GM12892 (cell line): ENCODE results near the gene CSNK2A1. TPM values are rescaled to one million over a fixed set of nuclear protein-coding genes. Genes with fewer than 3 reads are reported as not detected.
A peak's percentile ranks its signal among the peaks of the same experiment; 100 is the strongest.
"Not testable (repeated sequence)": the region's sequence is repeated elsewhere in the genome, so short reads cannot be mapped to it uniquely, and the experiment has no call there.

Experiments
- DNase-seq: peaks from one replicate; pipeline ENCODE4 v3.0.0; 2011; ENCODE audit not compliant: insufficient read length
- FAIRE-seq: peaks from 2 replicates; lab custom pipeline; 2011; peaks lifted over from hg19 to GRCh38; lab: Jason Lieb, UNC
- POLR2A ChIP-seq: IDR thresholded peaks from 2 replicates; pipeline ENCODE4 v1.6.1; 2011; ENCODE audit warnings: low read depth, low read length, control low read depth
- POLR2AphosphoS5 ChIP-seq: IDR thresholded peaks from 2 replicates; pipeline ENCODE4 v1.6.1; 2011; ENCODE audit warnings: low read depth, low read length, control low read depth
- TAF1 ChIP-seq: IDR thresholded peaks from 2 replicates; pipeline ENCODE4 v1.6.1; 2011; ENCODE audit warnings: low read depth, mild to moderate bottlenecking, control low read depth, low read length, borderline replicate concordance
- polyA plus RNA-seq: library from polyadenylated mRNA; unstranded; fragments of >200 nt; gene quantifications from one replicate; pipeline ENCODE4 v1.2.1, GENCODE V29; 2012; ENCODE audit warnings: missing spikeins, inconsistent platforms; ENCODE audit not compliant: missing spikeins

The CSNK2A1 gene
- polyA plus RNA-seq = 92.5 TPM

- TF ChIP-seq TAF1 = peak; percentile 81
- TF ChIP-seq POLR2A = peak; percentile 89
- peak; percentile 77; the same call in 1 of the 2 replicates for TF ChIP-seq POLR2AphosphoS5
- DNase-seq = peak; percentile 86
- peak; percentile 97 for FAIRE-seq
Measured at GRCh38 chr20:543369-544152, at the start of gene CSNK2A1. CSNK2A1 (minus strand) TSS chr20:543790; CDS start chr20:508551, 35,239 bp downstream.

- TF ChIP-seq POLR2AphosphoS5 = no peak
- no peak for TF ChIP-seq POLR2A
- TF ChIP-seq TAF1 = no peak
- FAIRE-seq (no peak), DNase-seq (no peak)
Measured at GRCh38 chr20:592506-592905, 48.9 kb upstream of the CSNK2A1 start.

- TF ChIP-seq POLR2A (no peak), POLR2AphosphoS5 (no peak), TAF1 (no peak)
- no peak for FAIRE-seq
- DNase-seq = no peak
Measured at GRCh38 chr20:591941-592340, 48.4 kb upstream of the CSNK2A1 start.

- FAIRE-seq (peak; percentile 97), DNase-seq (no peak)
- TF ChIP-seq POLR2A (no peak), TAF1 (0 out of 2 replicates have a peak, but pooled peaks have one; percentile 11)
Measured at GRCh38 chr20:588932-589672, 45.5 kb upstream of the CSNK2A1 start.

- DNase-seq = no peak
- no peak for TF ChIP-seq TAF1
- no peak for TF ChIP-seq POLR2A
- no peak for TF ChIP-seq POLR2AphosphoS5
- FAIRE-seq = no peak
Measured at GRCh38 chr20:588476-588875, 44.9 kb upstream of the CSNK2A1 start.

GRCh38 chr20:584971-585301, 41.3 kb upstream of the CSNK2A1 start:
- no peak for FAIRE-seq
- TF ChIP-seq TAF1 (no peak), POLR2A (no peak), POLR2AphosphoS5 (no peak)
- DNase-seq = no peak

GRCh38 chr20:584161-584970, 40.8 kb upstream of the CSNK2A1 start:
- TF ChIP-seq POLR2AphosphoS5 = no peak
- no peak for TF ChIP-seq TAF1
- TF ChIP-seq POLR2A = no peak
- no peak for DNase-seq
- no peak for FAIRE-seq

GRCh38 chr20:582204-582603, 38.6 kb upstream of the CSNK2A1 start:
- DNase-seq (no peak), FAIRE-seq (peak; percentile 44)

GRCh38 chr20:578940-579690, 35.5 kb upstream of the CSNK2A1 start:
- DNase-seq, FAIRE-seq: not testable (repeated sequence)

More at GRCh38 chr20:582204-582603, 38.6 kb upstream of the CSNK2A1 start:
- TF ChIP-seq POLR2A = no peak
- no peak for TF ChIP-seq POLR2AphosphoS5
- TF ChIP-seq TAF1 = no peak

- TF ChIP-seq POLR2A (no peak), POLR2AphosphoS5 (no peak)
- FAIRE-seq = peak; percentile 14
- DNase-seq = no peak
Measured at GRCh38 chr20:577167-577791, 33.7 kb upstream of the CSNK2A1 start.
